Smooth muscle cell (in vitro differentiated cells): ENCODE measurements around the gene GBA2. TPM values are rescaled to one million over a fixed set of nuclear protein-coding genes. Genes with fewer than 3 reads are reported as not detected.

Experiments
- DNase-seq: peaks from one replicate; lab custom pipeline; 2025; ENCODE audit not compliant: unreplicated experiment; lab: John Stamatoyannopoulos, UW
- H2AFZ ChIP-seq: fragments of 200-600 bp; sonication (generic); 2 replicates; pipeline ENCODE4 v1.6.0; 2016; ENCODE audit warnings: antibody characterized with exemption, low read depth, mild to moderate bottlenecking
- H3F3A ChIP-seq: fragments of 200-600 bp; sonication (generic); 2 replicates; pipeline ENCODE4 v1.6.0; 2017; ENCODE audit warnings: antibody characterized with exemption, low read depth
- H3K27ac ChIP-seq: fragments of 200-600 bp; sonication (generic); 2 replicates; pipeline ENCODE4 v1.5.1; 2016; ENCODE audit warnings: low read depth, mild to moderate bottlenecking
- H3K27me3 ChIP-seq: fragments of 200-600 bp; sonication (generic); 2 replicates; pipeline ENCODE4 v1.6.1; 2016; ENCODE audit warnings: low read depth, mild to moderate bottlenecking
- H3K36me3 ChIP-seq: fragments of 200-600 bp; sonication (generic); 2 replicates; pipeline ENCODE4 v1.5.1; 2016; ENCODE audit warnings: low read depth
- H3K4me1 ChIP-seq: fragments of 200-600 bp; sonication (generic); 2 replicates; pipeline ENCODE4 v1.5.1; 2016; ENCODE audit warnings: low read depth
- H3K4me2 ChIP-seq: fragments of 200-600 bp; sonication (generic); 2 replicates; pipeline ENCODE4 v1.6.0; 2016; ENCODE audit warnings: mild to moderate bottlenecking
- H3K4me3 ChIP-seq: fragments of 200-600 bp; sonication (generic); 2 replicates; pipeline ENCODE4 v1.5.1; 2016; ENCODE audit warnings: mild to moderate bottlenecking
- H3K79me2 ChIP-seq: fragments of 200-600 bp; sonication (generic); 2 replicates; pipeline ENCODE4 v1.6.0; 2016; ENCODE audit warnings: low read depth, mild to moderate bottlenecking
- H3K9ac ChIP-seq: fragments of 200-600 bp; sonication (generic); 2 replicates; pipeline ENCODE4 v1.6.0; 2016; ENCODE audit warnings: low read depth
- H3K9me3 ChIP-seq: fragments of 200-600 bp; sonication (generic); replicated peaks from 2 replicates; pipeline ENCODE4 v1.5.1; 2016; ENCODE audit warnings: low read depth
- H4K20me1 ChIP-seq: fragments of 200-600 bp; sonication (generic); 2 replicates; pipeline ENCODE4 v1.6.0; 2016; ENCODE audit warnings: low read depth
- CTCF ChIP-seq: fragments of 200-600 bp; sonication (generic); IDR thresholded peaks from 2 replicates; pipeline ENCODE4 v1.5.1; 2017; ENCODE audit warnings: borderline replicate concordance, mild to moderate bottlenecking, antibody characterized with exemption; ENCODE audit not compliant: insufficient read depth, poor library complexity, severe bottlenecking
- WGBS: methylation state at CpG from one replicate; pipeline ENCODE4 v1.1.7; 2016; ENCODE audit warnings: low lambda C conversion rate; 5-methylcytosine and 5-hydroxymethylcytosine counted together
- polyA plus RNA-seq: library from polyadenylated mRNA; unstranded; fragments of >200 nt; fragmentation: Nextera tagmentation; extraction: Ambion mirVana; gene quantifications from 2 replicates; pipeline ENCODE4 v1.2.1, GENCODE V29; 2016
- total RNA-seq: library from RNA; depleted of rRNA; stranded (reverse); fragments of >200 nt; gene quantifications from 2 replicates; pipeline ENCODE4 v1.2.3, GENCODE V29; 2014

Gene GBA2
- total and polyA plus RNA-seq, 2 experiments from 2014 or later = 35.3 to 37.8 TPM

GRCh38 chr9:35763803-35764202, 14.8 kb upstream of the GBA2 start:
- H3K4me1 ChIP-seq = peaks cover 6% of the 10 kb centered on the region
- 100% methylated on average over 1 of the region's 1 CpG for WGBS
- no peaks in the 10 kb centered on the region for H3K27me3 ChIP-seq
- H3K36me3 ChIP-seq = no peaks in the 10 kb centered on the region
- no peaks in the 10 kb centered on the region for H3K9me3 ChIP-seq
- no peak overlapping the region for H3K4me3 ChIP-seq
- no peak overlapping the region for H3K4me2 ChIP-seq
- H3F3A ChIP-seq = no peaks in the 10 kb centered on the region
- TF ChIP-seq CTCF = no peak
- H3K9ac ChIP-seq = no peak overlapping the region
- no peaks in the 10 kb centered on the region for H4K20me1 ChIP-seq
- no peaks in the 10 kb centered on the region for H3K79me2 ChIP-seq
- DNase-seq = no peak
- H3K27ac ChIP-seq = no peak overlapping the region
- no peak overlapping the region for H2AFZ ChIP-seq

GRCh38 chr9:35763181-35763580, 14.2 kb upstream of the GBA2 start:
- H3K9ac ChIP-seq = no peak overlapping the region
- H3K4me3 ChIP-seq = no peak overlapping the region
- H3K4me2 ChIP-seq = no peak overlapping the region
- no peaks in the 10 kb centered on the region for H3K36me3 ChIP-seq
- no peak overlapping the region for H2AFZ ChIP-seq
- no peaks in the 10 kb centered on the region for H3K9me3 ChIP-seq
- H3K27me3 ChIP-seq = no peaks in the 10 kb centered on the region
- no peaks in the 10 kb centered on the region for H3K79me2 ChIP-seq
- 93% methylated on average over 2 of the region's 2 CpGs for WGBS
- H3F3A ChIP-seq = no peaks in the 10 kb centered on the region
- peaks cover 6% of the 10 kb centered on the region for H3K4me1 ChIP-seq
- H4K20me1 ChIP-seq = no peaks in the 10 kb centered on the region
- H3K27ac ChIP-seq = no peak overlapping the region
- DNase-seq = no peak
- no peak for TF ChIP-seq CTCF

GRCh38 chr9:35760651-35761050, 11.6 kb upstream of the GBA2 start:
- Histone ChIP-seq H3K36me3 (no peaks in the 10 kb centered on the region), H3K9me3 (no peaks in the 10 kb centered on the region), H4K20me1 (no peaks in the 10 kb centered on the region), H3K27ac (no peak overlapping the region), H3K9ac (no peak overlapping the region), H3K4me1 (peaks cover 6% of the 10 kb centered on the region), H2AFZ (no peak overlapping the region), H3K4me3 (no peak overlapping the region), H3K4me2 (no peak overlapping the region), H3K79me2 (no peaks in the 10 kb centered on the region), H3K27me3 (peaks cover 6% of the 10 kb centered on the region), H3F3A (no peaks in the 10 kb centered on the region)
- WGBS = 93% methylated on average over 2 of the region's 2 CpGs
- TF ChIP-seq CTCF = no peak
- DNase-seq = no peak

- DNase-seq = no peak
- no peak overlapping the region for H3K27ac ChIP-seq
- no peak for TF ChIP-seq CTCF
- no peak overlapping the region for H3K4me3 ChIP-seq
- H3K9me3 ChIP-seq = no peaks in the 10 kb centered on the region
- H3K4me1 ChIP-seq = peaks cover 6% of the 10 kb centered on the region
- H2AFZ ChIP-seq = no peak overlapping the region
- H4K20me1 ChIP-seq = no peaks in the 10 kb centered on the region
- H3K79me2 ChIP-seq = no peaks in the 10 kb centered on the region
- no peak overlapping the region for H3K4me2 ChIP-seq
- no peaks in the 10 kb centered on the region for H3F3A ChIP-seq
- peaks cover 6% of the 10 kb centered on the region for H3K27me3 ChIP-seq
- 87% methylated on average over 4 of the region's 4 CpGs for WGBS
- no peak overlapping the region for H3K9ac ChIP-seq
- H3K36me3 ChIP-seq = no peaks in the 10 kb centered on the region
These were observed 10.8 kb upstream of the GBA2 start for GRCh38 chr9:35759795-35760194.
